Measurements from ENCODE around the gene CACNG8. TPM values are rescaled to one million over a fixed set of nuclear protein-coding genes. Genes with fewer than 3 reads are reported as not detected.

CACNG8 gene
- total RNA-seq, 1 experiment from 2014 or later, result 12.5 TPM

DNA sequence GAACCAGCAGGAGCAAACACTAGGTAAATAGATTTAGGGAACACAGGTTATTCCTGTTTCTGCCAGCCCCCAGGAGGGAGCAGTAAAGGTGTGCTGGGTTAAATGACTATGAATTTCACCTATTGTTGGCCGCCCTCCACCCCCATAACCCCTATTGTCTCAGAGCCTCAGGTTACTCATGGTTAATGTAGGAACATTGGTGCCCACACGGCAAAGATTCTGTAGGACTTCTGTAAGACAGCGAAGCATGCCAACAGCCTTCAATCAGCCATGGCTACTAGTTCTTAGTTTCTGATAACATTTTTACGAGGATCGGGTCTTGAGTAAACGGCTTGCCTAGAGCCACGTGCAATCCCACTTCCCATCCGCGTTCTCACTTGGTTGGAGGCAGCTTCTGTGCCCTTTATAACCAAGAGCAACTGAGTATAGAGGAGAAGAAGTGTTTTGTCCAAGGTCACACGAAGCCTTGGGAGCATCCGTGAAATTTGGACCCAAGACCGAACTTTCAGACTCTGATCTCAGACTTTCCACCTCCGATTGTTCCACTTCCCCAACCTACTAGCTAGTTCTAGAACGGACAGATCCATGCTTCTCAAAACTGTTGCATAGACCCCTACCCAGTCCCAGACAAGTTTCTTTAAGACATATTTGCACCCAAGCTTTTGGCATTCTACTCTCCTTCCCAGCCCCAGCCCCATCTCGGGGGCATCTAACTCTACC lies 5.1 kb upstream of the CACNG8 start:
- TF ChIP-seq ZNF423 (CRISPR knock-in tag; IDR thresholded peaks at IDR 0.05) (no peak), SMAD3 (CRISPR knock-in tag; IDR thresholded peaks at IDR 0.05; ENCODE audit: borderline replicate concordance) (peak; percentile 63; the same call in 1 of the 2 replicates), TEAD1 (CRISPR knock-in tag; IDR thresholded peaks at IDR 0.05) (peak; percentile 49; the same call in 1 of the 2 replicates), FOXJ3 (CRISPR knock-in tag; IDR thresholded peaks at IDR 0.05; ENCODE audit: borderline replicate concordance) (no peak), JUN (CRISPR knock-in tag; IDR thresholded peaks at IDR 0.05) (no peak), CREM (CRISPR knock-in tag; IDR thresholded peaks at IDR 0.05) (peak; percentile 8; the same call in 1 of the 2 replicates), SP1 (CRISPR knock-in tag; conservative IDR thresholded peaks at IDR 0.05) (peak; percentile 51; the same call in 1 of the 2 replicates), JAZF1 (CRISPR knock-in tag; IDR thresholded peaks at IDR 0.05) (no peak)
- TF ChIP-seq, protein P1, sequence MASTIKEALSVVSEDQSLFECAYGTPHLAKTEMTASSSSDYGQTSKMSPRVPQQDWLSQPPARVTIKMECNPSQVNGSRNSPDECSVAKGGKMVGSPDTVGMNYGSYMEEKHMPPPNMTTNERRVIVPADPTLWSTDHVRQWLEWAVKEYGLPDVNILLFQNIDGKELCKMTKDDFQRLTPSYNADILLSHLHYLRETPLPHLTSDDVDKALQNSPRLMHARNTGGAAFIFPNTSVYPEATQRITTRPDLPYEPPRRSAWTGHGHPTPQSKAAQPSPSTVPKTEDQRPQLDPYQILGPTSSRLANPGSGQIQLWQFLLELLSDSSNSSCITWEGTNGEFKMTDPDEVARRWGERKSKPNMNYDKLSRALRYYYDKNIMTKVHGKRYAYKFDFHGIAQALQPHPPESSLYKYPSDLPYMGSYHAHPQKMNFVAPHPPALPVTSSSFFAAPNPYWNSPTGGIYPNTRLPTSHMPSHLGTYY (CRISPR knock-in tag; IDR thresholded peaks at IDR 0.05), result 0 out of 2 replicates have a peak, but pooled peaks have one; percentile 22
- TF ChIP-seq, protein P2, sequence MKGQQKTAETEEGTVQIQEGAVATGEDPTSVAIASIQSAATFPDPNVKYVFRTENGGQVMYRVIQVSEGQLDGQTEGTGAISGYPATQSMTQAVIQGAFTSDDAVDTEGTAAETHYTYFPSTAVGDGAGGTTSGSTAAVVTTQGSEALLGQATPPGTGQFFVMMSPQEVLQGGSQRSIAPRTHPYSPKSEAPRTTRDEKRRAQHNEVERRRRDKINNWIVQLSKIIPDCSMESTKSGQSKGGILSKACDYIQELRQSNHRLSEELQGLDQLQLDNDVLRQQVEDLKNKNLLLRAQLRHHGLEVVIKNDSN (CRISPR knock-in tag; IDR thresholded peaks at IDR 0.05), result no peak; the same call in 1 of the 2 replicates
- TF ChIP-seq, protein P3, sequence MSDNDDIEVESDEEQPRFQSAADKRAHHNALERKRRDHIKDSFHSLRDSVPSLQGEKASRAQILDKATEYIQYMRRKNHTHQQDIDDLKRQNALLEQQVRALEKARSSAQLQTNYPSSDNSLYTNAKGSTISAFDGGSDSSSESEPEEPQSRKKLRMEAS (CRISPR knock-in tag; IDR thresholded peaks at IDR 0.05), result peak; percentile 74
- Mint-ChIP-seq H3K36me3 (no peaks in the 10 kb centered on the region), H3K4me1 (peaks cover 49% of the 10 kb centered on the region), H3K9me3 (no peaks in the 10 kb centered on the region), H3K27me3 (ENCODE audit: low read depth) (no peaks in the 10 kb centered on the region; the same call in 1 of the 2 replicates), H3K4me3 (peak overlapping the region; percentile 79), H3K27ac (peak overlapping the region; percentile 77)
- ChIA-PET CTCF (interaction anchor here (0.7 to 6.4 kb wide), 8 partner anchors 10 to 75 kb away, joined by 3 to 38 read pairs (median 6); partner anchors contain the start of gene PRKCG), POLR2A (interaction anchor here (0.7 kb wide), 2 partner anchors 11 to 21 kb away, joined by 3 read pairs; no protein-coding TSS in a partner anchor)
- ATAC-seq (peak; percentile 46), DNase-seq (ENCODE audit: low spot score) (no peak)

DNA sequence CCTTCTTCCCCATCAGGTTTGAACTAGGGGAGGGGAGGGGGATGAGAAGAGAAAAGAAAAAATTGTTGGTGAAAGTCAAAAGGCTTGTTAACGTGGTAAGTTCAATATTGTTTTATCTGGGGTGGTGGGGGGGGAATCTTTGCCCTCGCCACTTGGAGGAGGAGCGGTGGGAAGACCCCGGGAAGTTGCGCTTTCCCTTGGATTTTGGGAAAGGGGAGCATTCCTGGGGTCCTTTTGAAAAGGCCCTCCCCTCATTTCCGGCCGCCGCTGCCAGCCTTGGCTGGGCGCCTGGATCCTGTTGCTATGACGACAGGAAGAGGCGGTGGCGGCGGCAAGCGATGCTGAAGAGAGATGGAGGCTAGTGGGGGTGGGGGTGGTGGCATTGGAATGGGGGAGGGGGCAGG lies 4.6 kb upstream of the CACNG8 start:
- Mint-ChIP-seq H3K36me3 (no peaks in the 10 kb centered on the region), H3K27ac (peak overlapping the region; percentile 77), H3K27me3 (ENCODE audit: low read depth) (no peaks in the 10 kb centered on the region; the same call in 1 of the 2 replicates), H3K4me1 (peaks cover 49% of the 10 kb centered on the region), H3K9me3 (no peaks in the 10 kb centered on the region), H3K4me3 (peak overlapping the region; percentile 79)
- DNase-seq (ENCODE audit: low spot score) (peak; percentile 85), ATAC-seq (peak; percentile 27)
- TF ChIP-seq, protein P4, sequence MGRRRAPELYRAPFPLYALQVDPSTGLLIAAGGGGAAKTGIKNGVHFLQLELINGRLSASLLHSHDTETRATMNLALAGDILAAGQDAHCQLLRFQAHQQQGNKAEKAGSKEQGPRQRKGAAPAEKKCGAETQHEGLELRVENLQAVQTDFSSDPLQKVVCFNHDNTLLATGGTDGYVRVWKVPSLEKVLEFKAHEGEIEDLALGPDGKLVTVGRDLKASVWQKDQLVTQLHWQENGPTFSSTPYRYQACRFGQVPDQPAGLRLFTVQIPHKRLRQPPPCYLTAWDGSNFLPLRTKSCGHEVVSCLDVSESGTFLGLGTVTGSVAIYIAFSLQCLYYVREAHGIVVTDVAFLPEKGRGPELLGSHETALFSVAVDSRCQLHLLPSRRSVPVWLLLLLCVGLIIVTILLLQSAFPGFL (CRISPR knock-in tag; IDR thresholded peaks at IDR 0.05; ENCODE audit: borderline replicate concordance), result no peak
- TF ChIP-seq, protein P5, sequence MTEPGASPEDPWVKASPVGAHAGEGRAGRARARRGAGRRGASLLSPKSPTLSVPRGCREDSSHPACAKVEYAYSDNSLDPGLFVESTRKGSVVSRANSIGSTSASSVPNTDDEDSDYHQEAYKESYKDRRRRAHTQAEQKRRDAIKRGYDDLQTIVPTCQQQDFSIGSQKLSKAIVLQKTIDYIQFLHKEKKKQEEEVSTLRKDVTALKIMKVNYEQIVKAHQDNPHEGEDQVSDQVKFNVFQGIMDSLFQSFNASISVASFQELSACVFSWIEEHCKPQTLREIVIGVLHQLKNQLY (CRISPR knock-in tag; IDR thresholded peaks at IDR 0.05), result no peak
- TF ChIP-seq ZNF138 (CRISPR knock-in tag; conservative IDR thresholded peaks at IDR 0.05), result no peak
- TF ChIP-seq ZNF423 (CRISPR knock-in tag; IDR thresholded peaks at IDR 0.05), result no peak
- TF ChIP-seq, protein P6, sequence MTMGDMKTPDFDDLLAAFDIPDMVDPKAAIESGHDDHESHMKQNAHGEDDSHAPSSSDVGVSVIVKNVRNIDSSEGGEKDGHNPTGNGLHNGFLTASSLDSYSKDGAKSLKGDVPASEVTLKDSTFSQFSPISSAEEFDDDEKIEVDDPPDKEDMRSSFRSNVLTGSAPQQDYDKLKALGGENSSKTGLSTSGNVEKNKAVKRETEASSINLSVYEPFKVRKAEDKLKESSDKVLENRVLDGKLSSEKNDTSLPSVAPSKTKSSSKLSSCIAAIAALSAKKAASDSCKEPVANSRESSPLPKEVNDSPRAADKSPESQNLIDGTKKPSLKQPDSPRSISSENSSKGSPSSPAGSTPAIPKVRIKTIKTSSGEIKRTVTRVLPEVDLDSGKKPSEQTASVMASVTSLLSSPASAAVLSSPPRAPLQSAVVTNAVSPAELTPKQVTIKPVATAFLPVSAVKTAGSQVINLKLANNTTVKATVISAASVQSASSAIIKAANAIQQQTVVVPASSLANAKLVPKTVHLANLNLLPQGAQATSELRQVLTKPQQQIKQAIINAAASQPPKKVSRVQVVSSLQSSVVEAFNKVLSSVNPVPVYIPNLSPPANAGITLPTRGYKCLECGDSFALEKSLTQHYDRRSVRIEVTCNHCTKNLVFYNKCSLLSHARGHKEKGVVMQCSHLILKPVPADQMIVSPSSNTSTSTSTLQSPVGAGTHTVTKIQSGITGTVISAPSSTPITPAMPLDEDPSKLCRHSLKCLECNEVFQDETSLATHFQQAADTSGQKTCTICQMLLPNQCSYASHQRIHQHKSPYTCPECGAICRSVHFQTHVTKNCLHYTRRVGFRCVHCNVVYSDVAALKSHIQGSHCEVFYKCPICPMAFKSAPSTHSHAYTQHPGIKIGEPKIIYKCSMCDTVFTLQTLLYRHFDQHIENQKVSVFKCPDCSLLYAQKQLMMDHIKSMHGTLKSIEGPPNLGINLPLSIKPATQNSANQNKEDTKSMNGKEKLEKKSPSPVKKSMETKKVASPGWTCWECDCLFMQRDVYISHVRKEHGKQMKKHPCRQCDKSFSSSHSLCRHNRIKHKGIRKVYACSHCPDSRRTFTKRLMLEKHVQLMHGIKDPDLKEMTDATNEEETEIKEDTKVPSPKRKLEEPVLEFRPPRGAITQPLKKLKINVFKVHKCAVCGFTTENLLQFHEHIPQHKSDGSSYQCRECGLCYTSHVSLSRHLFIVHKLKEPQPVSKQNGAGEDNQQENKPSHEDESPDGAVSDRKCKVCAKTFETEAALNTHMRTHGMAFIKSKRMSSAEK (CRISPR knock-in tag; IDR thresholded peaks at IDR 0.05; ENCODE audit: borderline replicate concordance), result no peak
- TF ChIP-seq, protein P7, sequence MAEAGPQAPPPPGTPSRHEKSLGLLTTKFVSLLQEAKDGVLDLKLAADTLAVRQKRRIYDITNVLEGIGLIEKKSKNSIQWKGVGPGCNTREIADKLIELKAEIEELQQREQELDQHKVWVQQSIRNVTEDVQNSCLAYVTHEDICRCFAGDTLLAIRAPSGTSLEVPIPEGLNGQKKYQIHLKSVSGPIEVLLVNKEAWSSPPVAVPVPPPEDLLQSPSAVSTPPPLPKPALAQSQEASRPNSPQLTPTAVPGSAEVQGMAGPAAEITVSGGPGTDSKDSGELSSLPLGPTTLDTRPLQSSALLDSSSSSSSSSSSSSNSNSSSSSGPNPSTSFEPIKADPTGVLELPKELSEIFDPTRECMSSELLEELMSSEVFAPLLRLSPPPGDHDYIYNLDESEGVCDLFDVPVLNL (CRISPR knock-in tag; IDR thresholded peaks at IDR 0.05; ENCODE audit: borderline replicate concordance, low read depth), result no peak
- ChIA-PET CTCF (interaction anchor here (0.8 to 6.4 kb wide), 7 partner anchors 11 to 76 kb away, joined by 3 to 38 read pairs (median 10); partner anchors contain the start of gene PRKCG), POLR2A (interaction anchor here (0.7 to 1.6 kb wide), 2 partner anchors 16 to 20 kb away, joined by 3 to 8 read pairs; no protein-coding TSS in a partner anchor)

Measured in WTC11 (cell line).